Activated CD8-positive, alpha-beta memory T cell treated with anti-CD3 and anti-CD28 coated beads for 4 hours (primary cell): ENCODE results near the gene ILF3.

Experiments
- DNase-seq, 2 donors: peaks; one replicate each; pipeline ENCODE4 v3.0.0-alpha.2; 2020; ENCODE audit warnings: low read depth in 2 of 2

The ILF3 gene

DNA sequence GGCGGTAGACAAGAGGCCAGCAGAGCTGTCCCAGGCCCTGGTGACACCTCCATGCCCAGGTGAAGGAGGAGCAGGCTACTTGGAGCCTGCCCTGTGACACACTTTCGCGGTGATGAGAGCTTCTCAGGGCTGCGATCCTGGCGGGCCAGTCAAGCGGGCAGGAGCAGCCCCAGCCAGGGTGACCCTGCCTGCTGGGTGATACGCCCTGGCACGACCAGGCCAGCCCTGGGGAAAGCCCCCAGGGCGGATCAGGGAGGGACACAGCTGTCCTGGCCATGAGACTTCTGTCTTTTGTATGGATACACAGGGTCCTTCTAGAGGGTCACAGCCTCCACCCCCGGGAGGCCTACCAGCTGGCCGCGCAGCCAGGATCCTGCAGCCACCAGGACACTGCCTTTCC is 76.8 kb downstream of the ILF3 start:
- DNase-seq, result no peak

DNA sequence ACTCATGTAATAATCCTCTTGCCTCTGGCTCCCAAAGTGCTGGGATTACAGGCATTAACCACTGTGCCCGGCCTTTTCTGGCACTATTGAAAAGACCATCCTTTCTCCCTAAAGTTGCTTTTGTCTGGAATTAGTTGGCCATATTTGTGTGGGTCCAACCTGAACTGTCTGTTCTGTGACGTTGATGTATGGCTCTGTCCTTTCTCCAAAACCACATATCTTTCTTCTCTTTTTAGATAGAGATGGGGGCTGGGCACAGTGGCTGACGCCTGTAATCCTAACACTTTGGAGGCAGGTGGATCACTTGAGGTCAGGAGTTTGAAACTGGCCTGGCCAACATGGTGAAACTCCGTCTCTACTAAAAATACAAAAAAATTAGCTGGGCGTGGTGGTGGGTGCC is 81.6 kb downstream of the ILF3 start:
- no peak for DNase-seq

DNA sequence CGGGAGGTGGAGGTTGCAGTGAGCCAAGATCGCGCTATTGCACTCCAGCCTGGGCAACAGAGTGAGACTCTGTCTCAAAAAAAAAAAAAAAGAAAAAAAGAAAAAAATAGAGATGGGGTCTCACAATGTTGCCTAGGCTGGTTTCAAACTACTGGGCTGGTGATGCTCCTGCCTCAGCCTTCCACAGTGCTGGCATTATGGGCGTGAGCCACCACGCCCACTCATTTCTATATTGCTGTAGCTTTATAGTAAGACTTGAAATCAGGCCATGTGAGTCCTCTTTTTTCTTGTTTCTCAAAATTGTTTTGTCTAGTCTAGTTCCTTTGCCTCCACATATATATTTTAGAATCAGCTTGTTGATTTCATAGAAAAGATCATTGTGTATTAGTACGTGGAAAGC is 82.0 kb downstream of the ILF3 start:
- no peak for DNase-seq

DNA sequence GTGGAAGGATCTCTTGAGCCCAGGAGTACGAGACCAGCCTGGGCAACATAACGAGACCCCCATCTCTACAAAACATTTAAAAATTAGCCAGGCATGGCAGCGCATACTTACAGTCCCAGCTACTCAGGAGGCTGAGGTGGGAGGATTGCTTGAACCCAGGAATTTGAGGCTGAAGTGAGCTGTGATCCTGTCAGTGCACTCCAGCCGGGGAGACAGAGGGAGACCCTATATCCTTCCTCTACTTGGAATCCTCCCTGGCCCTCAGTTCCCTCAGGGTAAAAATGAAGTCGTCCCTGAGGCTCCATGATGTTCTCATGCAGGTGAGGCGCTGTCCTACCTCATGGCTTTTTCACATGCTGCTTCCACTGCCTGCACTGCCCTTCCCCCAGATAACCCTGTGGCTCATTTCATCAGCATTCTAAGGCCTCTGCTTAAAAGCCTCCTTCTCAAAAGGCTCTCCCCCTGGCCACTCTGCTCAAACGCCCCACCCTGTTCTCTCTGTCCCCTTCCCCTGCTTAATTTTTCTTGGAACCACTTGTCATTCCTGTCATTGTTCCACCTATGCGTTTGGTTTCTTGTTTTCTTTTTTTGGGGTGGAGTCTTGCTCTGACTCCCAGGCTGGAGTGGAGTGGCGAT is 82.9 kb downstream of the ILF3 start:
- DNase-seq, result no peak

DNA sequence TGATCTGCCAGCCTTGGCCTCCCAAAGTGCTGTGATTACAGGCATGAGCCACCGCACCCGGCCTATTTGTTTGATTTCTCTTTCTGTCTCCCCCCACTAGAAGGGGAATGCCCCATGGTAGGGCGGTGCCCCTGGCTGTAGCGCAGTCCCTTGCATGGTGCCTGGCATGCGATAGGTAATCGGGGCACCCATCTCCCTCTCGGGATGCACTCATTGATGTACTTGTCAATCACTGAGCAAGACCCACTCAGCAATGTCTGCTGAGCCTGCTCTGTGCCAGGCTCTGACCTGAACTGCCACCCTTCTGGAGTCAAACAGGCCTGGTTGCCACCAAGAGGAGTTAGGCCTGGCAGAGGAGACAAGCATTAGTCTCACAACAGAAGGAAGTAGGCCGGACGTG is 83.6 kb downstream of the ILF3 start:
- DNase-seq, result no peak

DNA sequence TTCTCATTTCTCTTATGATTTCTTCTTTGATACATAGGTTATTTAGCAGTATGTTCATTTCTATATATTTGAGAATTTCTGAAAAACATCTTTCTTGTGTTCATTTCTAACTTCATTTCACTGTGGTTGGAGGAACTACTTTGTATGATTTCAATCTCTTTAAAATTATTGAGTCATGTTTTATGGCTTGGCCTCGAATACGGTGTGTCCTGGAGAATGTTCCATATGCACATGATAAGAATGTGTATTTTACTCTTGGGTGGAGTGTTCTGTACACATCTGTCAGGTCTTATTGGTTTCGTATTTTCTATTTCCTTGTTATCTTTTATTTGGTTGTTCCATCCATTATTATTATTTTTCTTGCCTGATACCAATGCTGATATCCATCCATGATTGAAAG is 86.7 kb downstream of the ILF3 start:
- no peak for DNase-seq
